ENCODE results near the gene NUB1.

DNA sequence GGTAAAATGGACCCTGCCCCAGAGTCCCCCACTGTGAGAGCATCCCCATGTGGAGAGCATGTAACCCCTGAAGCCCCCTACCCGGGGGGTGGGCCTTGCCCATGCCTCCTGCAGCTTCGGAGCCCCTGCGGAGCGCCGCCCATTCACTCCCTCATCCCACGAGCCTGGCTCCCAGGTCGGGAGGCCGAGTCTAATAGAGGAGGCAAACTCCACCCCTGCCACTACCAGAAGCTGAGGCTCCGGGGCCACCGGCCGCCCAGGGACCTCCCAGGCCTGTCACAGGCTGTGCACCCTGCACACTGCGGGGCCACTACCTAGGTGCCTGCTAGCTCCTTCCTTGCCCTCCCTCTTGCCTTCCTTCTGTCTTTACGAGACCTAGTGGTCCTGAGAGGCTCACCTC, 50.8 kb downstream of the NUB1 start:
- TF ChIP-seq, protein P1, sequence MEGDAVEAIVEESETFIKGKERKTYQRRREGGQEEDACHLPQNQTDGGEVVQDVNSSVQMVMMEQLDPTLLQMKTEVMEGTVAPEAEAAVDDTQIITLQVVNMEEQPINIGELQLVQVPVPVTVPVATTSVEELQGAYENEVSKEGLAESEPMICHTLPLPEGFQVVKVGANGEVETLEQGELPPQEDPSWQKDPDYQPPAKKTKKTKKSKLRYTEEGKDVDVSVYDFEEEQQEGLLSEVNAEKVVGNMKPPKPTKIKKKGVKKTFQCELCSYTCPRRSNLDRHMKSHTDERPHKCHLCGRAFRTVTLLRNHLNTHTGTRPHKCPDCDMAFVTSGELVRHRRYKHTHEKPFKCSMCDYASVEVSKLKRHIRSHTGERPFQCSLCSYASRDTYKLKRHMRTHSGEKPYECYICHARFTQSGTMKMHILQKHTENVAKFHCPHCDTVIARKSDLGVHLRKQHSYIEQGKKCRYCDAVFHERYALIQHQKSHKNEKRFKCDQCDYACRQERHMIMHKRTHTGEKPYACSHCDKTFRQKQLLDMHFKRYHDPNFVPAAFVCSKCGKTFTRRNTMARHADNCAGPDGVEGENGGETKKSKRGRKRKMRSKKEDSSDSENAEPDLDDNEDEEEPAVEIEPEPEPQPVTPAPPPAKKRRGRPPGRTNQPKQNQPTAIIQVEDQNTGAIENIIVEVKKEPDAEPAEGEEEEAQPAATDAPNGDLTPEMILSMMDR (IDR thresholded peaks at IDR 0.05; ENCODE audit: low read length): no peak
- no peak for TF ChIP-seq EZH2 (IDR thresholded peaks at IDR 0.05; ENCODE audit: borderline replicate concordance, low read length)
